Panc1 (cell line): ENCODE data around the gene HPCAL1. TPM values are rescaled to one million over a fixed set of nuclear protein-coding genes. Genes with fewer than 3 reads are reported as not detected.

ENCODE experiments used
- ATAC-seq: fragments of 200-7000 bp; cut with Tn5 transposase; 2 replicates; pipeline ENCODE4 v1.9.1; 2020; ENCODE audit warnings: mild to moderate bottlenecking, moderate library complexity
- BruUV-seq: library from RNA; stranded (reverse); fragments of 400-500 nt; replicated peaks from 2 replicates; lab custom pipeline; 2021; lab: Mats Ljungman, UMichigan
- CTCF ChIA-PET: fragments of 300-600 bp; sonication (Branson Sonifier 250); formaldehyde crosslinking; loops from one replicate; lab custom pipeline; 2022; ENCODE audit warnings: antibody characterized with exemption; lab: Charles Lee
- POLR2A ChIA-PET: fragments of 300-600 bp; sonication (Branson Sonifier 250); formaldehyde crosslinking; loops from one replicate; lab custom pipeline; 2022; ENCODE audit warnings: antibody characterized with exemption; lab: Charles Lee
- DNase-seq: peaks from one replicate; pipeline ENCODE4 v3.0.0-alpha.2; 2010; ENCODE audit warnings: low read depth, low spot score
- H3K27ac ChIP-seq: 2 replicates; pipeline ENCODE4 v1.5.1; 2011; ENCODE audit warnings: mild to moderate bottlenecking, low read length, inconsistent platforms
- H3K27me3 ChIP-seq: fragments of 200-500 bp; sonication (Bioruptor generic); 2 replicates; pipeline ENCODE4 v1.6.0; 2014; ENCODE audit warnings: low read length, inconsistent platforms; ENCODE audit not compliant: control insufficient read depth, insufficient read depth
- H3K36me3 ChIP-seq: fragments of 200-500 bp; sonication (Bioruptor generic); 2 replicates; pipeline ENCODE4 v1.5.1; 2014; ENCODE audit warnings: inconsistent platforms, mild to moderate bottlenecking, low read length, moderate library complexity; ENCODE audit not compliant: control insufficient read depth, insufficient read depth
- H3K4me1 ChIP-seq: 2 replicates; pipeline ENCODE4 v1.5.1; 2011; ENCODE audit warnings: inconsistent platforms, mild to moderate bottlenecking, low read length, moderate library complexity; ENCODE audit not compliant: control insufficient read depth, insufficient read depth
- H3K4me3 ChIP-seq, 2 experiments: 2 replicates each; pipeline ENCODE4 v1.5.1; 2011 to 2012; ENCODE audit warnings: low read depth in 2 of 2, low read length in 2 of 2, mild to moderate bottlenecking in 2 of 2, inconsistent platforms in 1 of 2, moderate library complexity in 1 of 2
- H3K9me3 ChIP-seq: fragments of 200-500 bp; sonication (Bioruptor generic); 2 replicates; pipeline ENCODE4 v1.5.1; 2014; ENCODE audit warnings: low read depth, mild to moderate bottlenecking, inconsistent platforms, low read length, moderate library complexity; ENCODE audit not compliant: control insufficient read depth, insufficient read depth
- POLR2AphosphoS5 ChIP-seq: IDR thresholded peaks from 2 replicates; pipeline ENCODE4 v1.6.1; 2012; ENCODE audit warnings: mild to moderate bottlenecking, low read depth, low read length, moderate library complexity
- SIN3A ChIP-seq: IDR thresholded peaks from 2 replicates; pipeline ENCODE4 v1.6.1; 2012; ENCODE audit warnings: low read depth, mild to moderate bottlenecking, low read length, moderate library complexity, borderline replicate concordance; ENCODE audit not compliant: insufficient read depth
- TCF7L2 ChIP-seq: IDR thresholded peaks from 2 replicates; pipeline ENCODE4 v1.6.1; 2011; ENCODE audit warnings: mild to moderate bottlenecking, low read depth, low read length, inconsistent platforms
- in situ Hi-C: cut with HindIII; loops from 2 replicates; pipeline ENCODE4 v1.10.0; 2016; ENCODE audit warnings: low sequenced_read_pairs, low pct_unique_long_range_greater_than_20kb
- intact Hi-C: fragments of 100-400 bp; cut with micrococcal nuclease; formaldehyde crosslinking; loops from one replicate; pipeline ENCODE4 v1.10.0; 2022; ENCODE audit not compliant: unreplicated experiment
- total RNA-seq: library from RNA; stranded (reverse); gene quantifications from one replicate; pipeline ENCODE4 v1.2.1, GENCODE V29; 2021; ENCODE audit not compliant: unreplicated experiment
- TF ChIP-seq, protein P1 (sequence below), 2 experiments: IDR thresholded peaks; 2 replicates each; pipeline ENCODE4 v1.6.1; 2011 to 2012; ENCODE audit warnings: low read depth in 2 of 2, control low read depth in 1 of 2, low read length in 1 of 2, mild to moderate bottlenecking in 1 of 2, moderate library complexity in 1 of 2; ENCODE audit not compliant: insufficient read depth in 1 of 2
- TF ChIP-seq, protein P2 (sequence below): fragments of 450-650 bp; IDR thresholded peaks from 2 replicates; pipeline ENCODE4 v1.5.1; 2017; ENCODE audit warnings: mild to moderate bottlenecking

Gene HPCAL1
- total RNA-seq, 1 experiment from 2014 or later, result 234 TPM

GRCh38 chr2:10274983-10275802 lies 27.5 kb upstream of the HPCAL1 start:
- ChIA-PET POLR2A (no interaction called here), CTCF (interaction anchor here (0.7 kb wide), 1 partner anchor 37 kb away, joined by 3 read pairs; no protein-coding TSS in a partner anchor)
- Histone ChIP-seq H3K4me3 (no peak overlapping the region), H3K4me1 (peaks cover 33% of the 10 kb centered on the region), H3K36me3 (no peaks in the 10 kb centered on the region), H3K9me3 (no peaks in the 10 kb centered on the region), H3K27ac (no peak overlapping the region), H3K27me3 (no peaks in the 10 kb centered on the region)
- ATAC-seq, result no peak
- TF ChIP-seq TCF7L2, result no peak
- TF ChIP-seq, protein P1, sequence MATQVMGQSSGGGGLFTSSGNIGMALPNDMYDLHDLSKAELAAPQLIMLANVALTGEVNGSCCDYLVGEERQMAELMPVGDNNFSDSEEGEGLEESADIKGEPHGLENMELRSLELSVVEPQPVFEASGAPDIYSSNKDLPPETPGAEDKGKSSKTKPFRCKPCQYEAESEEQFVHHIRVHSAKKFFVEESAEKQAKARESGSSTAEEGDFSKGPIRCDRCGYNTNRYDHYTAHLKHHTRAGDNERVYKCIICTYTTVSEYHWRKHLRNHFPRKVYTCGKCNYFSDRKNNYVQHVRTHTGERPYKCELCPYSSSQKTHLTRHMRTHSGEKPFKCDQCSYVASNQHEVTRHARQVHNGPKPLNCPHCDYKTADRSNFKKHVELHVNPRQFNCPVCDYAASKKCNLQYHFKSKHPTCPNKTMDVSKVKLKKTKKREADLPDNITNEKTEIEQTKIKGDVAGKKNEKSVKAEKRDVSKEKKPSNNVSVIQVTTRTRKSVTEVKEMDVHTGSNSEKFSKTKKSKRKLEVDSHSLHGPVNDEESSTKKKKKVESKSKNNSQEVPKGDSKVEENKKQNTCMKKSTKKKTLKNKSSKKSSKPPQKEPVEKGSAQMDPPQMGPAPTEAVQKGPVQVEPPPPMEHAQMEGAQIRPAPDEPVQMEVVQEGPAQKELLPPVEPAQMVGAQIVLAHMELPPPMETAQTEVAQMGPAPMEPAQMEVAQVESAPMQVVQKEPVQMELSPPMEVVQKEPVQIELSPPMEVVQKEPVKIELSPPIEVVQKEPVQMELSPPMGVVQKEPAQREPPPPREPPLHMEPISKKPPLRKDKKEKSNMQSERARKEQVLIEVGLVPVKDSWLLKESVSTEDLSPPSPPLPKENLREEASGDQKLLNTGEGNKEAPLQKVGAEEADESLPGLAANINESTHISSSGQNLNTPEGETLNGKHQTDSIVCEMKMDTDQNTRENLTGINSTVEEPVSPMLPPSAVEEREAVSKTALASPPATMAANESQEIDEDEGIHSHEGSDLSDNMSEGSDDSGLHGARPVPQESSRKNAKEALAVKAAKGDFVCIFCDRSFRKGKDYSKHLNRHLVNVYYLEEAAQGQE (IDR thresholded peaks at IDR 0.05; ENCODE audit: insufficient read depth in 1 of 2, low read depth in 2 of 2, low read length in 1 of 2), result no peak
- TF ChIP-seq SIN3A, result no peak
- TF ChIP-seq POLR2AphosphoS5, result no peak
- TF ChIP-seq, protein P2, sequence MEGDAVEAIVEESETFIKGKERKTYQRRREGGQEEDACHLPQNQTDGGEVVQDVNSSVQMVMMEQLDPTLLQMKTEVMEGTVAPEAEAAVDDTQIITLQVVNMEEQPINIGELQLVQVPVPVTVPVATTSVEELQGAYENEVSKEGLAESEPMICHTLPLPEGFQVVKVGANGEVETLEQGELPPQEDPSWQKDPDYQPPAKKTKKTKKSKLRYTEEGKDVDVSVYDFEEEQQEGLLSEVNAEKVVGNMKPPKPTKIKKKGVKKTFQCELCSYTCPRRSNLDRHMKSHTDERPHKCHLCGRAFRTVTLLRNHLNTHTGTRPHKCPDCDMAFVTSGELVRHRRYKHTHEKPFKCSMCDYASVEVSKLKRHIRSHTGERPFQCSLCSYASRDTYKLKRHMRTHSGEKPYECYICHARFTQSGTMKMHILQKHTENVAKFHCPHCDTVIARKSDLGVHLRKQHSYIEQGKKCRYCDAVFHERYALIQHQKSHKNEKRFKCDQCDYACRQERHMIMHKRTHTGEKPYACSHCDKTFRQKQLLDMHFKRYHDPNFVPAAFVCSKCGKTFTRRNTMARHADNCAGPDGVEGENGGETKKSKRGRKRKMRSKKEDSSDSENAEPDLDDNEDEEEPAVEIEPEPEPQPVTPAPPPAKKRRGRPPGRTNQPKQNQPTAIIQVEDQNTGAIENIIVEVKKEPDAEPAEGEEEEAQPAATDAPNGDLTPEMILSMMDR, result no peak
- in situ Hi-C loops, result no loop called here
- no TSS peak for BruUV-seq
- intact Hi-C loops, result no loop called here
- no peak for DNase-seq

DNA sequence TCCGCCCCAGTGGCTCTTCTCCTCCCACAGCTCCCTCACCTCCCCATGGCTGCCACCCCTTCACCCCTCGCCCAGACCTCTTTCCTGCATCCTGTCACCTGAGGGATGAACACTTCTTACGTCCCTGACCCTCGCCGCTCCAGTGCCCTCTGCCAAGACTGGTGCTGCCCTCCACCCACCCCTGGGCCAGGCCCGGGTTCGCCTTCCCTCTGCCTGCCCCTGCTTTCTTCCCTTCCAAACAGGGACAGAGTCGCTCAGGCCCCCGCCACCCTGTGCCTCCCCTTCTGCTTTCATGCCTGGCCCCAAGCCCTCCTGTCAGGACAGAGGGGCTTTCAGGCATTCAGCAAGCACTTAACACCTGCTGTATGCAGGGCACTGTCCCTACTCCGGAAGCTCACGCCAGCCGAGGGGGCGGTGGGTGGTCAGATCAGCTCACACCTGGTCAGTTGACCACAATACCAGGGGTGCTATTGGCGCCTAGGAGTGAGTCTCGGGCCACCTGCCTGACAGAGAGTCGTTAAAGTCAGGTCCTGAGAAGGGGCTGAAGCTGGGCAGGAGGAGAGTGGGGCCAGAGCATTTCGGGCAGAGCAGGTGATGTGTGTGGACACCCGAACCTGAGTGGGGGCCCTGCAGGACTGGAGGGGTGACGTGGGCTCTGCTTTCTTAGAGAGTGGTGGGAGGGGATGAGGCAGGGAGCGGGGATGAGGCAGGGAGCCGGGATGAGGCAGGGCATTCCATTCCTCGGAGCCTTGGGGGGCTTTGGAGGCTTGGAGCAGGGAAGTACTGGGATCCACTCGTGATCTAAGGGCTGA lies 26.0 kb upstream of the HPCAL1 start:
- BruUV-seq, result no TSS peak
- POLR2A ChIA-PET, result no interaction called here
- ATAC-seq (no peak), DNase-seq (no peak)
- Histone ChIP-seq H3K4me3 (no peak overlapping the region), H3K4me1 (peaks cover 19% of the 10 kb centered on the region), H3K9me3 (no peaks in the 10 kb centered on the region), H3K27me3 (no peaks in the 10 kb centered on the region), H3K36me3 (no peaks in the 10 kb centered on the region), H3K27ac (no peak overlapping the region)
- TF ChIP-seq, protein P2, result no peak
- TF ChIP-seq POLR2AphosphoS5, result no peak
- no peak for TF ChIP-seq SIN3A
- TF ChIP-seq, protein P1 (IDR thresholded peaks at IDR 0.05; ENCODE audit: insufficient read depth in 1 of 2, low read depth in 2 of 2, low read length in 1 of 2), result no peak
- no peak for TF ChIP-seq TCF7L2
- in situ Hi-C loops, result no loop called here
- intact Hi-C loops, result no loop called here
- CTCF ChIA-PET, result no interaction called here
